Stimulated activated CD8-positive, alpha-beta memory T cell treated with anti-CD3 and anti-CD28 coated beads, Interleukin-4, amount 100 ng/mL, for 4 hours (primary cell): Measurements from ENCODE around the gene FBXO15.

ENCODE experiments used
- DNase-seq, 2 donors: peaks; one replicate each; pipeline ENCODE4 v3.0.0-alpha.2; 2020; ENCODE audit warnings: low read depth in 2 of 2, low spot score in 1 of 2

Gene FBXO15

GRCh38 chr18:74066018-74066417 lies 81.6 kb downstream of the FBXO15 start:
- DNase-seq: no peak

GRCh38 chr18:74065366-74065765 lies 82.3 kb downstream of the FBXO15 start:
- no peak for DNase-seq

GRCh38 chr18:74064510-74064909 lies 83.1 kb downstream of the FBXO15 start:
- DNase-seq: no peak

DNA sequence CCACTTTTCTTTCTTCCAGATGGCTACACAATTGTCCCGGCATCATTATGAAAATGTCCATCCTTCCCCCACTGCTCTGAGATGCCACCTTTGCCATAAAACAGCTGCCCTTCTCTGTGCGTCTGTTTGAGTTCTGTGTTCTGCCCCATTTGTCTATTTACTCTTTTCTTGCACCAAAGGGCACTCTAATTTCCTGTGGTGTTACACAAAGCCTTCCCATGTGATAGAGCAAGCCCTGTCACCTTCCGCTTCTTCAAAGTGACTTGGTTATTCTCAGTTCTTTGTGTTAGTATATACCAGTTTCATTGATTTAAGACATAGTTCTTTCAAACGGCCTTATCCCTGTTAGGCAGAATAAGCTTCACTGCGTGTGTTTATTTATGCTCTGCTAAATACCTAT lies 84.1 kb downstream of the FBXO15 start:
- DNase-seq: no peak

DNA sequence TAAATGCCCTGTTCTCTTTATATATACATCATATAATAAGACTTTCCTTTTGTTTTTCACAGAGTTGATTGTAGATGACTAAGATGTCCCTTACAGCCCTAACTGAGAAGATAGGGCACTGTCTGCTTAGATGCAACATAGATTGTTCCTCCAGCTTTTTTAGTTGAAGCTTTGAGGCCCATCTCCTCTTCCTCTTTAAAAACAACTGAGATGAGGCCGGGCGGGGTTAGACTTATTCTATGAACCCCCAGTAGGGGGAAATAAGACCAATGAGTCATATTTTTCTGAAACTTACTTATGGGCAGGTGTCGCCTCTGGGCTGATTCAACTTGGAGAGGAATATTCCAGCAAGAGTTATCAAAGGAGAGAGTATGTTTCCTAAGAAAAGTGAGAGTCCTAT lies 84.6 kb downstream of the FBXO15 start:
- DNase-seq: no peak

GRCh38 chr18:74062037-74062436 lies 85.6 kb downstream of the FBXO15 start:
- no peak for DNase-seq

GRCh38 chr18:74060579-74060978 lies 87.1 kb downstream of the FBXO15 start:
- DNase-seq: no peak

- DNase-seq: no peak
Observed at GRCh38 chr18:74050807-74051206, 96.8 kb downstream of the FBXO15 start.

DNA sequence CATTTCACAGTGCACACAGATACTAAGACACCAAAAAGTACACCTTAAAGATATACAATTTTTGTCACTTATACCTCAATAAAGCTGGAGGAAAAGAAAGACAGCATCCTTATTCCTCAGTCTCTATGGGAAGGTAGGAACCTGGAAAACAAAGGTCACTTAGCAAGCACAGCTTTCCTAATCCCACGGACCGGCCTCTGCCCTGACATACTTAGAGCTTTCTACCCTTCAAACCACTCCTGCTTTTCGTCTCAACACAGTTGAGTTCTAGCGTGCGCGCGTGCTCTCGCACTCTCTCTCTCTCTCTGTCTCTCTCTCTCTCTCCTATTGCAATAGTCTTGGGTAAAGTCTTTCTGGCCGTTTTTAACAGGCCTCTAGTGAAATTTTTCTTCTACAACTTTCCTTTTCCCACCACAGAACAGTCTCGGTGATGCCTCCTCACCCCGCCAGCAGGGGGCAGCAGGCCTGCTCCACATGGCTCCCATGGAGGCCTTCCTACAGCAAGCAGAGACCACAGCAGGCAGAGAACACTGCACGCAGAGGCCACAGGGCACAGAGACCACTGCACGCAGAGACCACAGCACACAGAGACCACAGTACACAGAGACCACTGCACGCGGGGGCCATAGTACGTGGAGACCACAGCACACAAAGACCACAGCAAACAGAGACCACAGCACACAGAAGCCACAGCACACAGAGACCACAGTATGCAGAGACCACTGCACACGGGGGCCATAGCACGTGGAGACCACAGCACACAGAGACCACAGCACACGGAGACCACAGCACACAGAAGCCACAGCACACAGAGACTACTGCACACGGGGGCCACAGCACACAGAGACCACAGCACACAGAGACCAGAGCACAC lies 106.9 kb downstream of the FBXO15 start:
- peak; percentile 7 to 25 for DNase-seq

DNA sequence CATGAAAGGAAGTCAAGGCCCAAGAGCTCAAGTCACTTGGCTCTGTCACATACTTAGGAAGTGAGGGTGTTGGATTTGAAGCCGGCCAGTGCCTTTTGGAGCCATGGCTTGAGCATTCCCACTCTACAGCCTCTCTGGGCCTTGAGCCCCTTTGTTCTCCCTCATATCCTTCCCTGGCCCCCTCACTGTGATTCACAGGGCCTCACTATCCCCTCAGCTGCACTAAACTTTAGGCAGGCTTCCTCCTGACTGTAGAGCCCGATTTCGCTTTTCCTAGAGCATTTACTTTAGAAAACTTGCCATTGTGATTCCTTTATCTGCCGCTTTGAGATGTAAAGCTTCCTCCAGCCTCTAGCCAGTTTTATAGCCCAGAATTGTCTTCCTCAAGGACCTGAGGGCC lies 107.6 kb downstream of the FBXO15 start:
- no peak for DNase-seq

GRCh38 chr18:74029161-74029560 lies 118.5 kb downstream of the FBXO15 start:
- no peak for DNase-seq
